Measurements from ENCODE around the gene MAPK13.
"Not testable (repeated sequence)": the region's sequence is repeated elsewhere in the genome, so short reads cannot be mapped to it uniquely, and the experiment has no call there.

Gene MAPK13

DNA sequence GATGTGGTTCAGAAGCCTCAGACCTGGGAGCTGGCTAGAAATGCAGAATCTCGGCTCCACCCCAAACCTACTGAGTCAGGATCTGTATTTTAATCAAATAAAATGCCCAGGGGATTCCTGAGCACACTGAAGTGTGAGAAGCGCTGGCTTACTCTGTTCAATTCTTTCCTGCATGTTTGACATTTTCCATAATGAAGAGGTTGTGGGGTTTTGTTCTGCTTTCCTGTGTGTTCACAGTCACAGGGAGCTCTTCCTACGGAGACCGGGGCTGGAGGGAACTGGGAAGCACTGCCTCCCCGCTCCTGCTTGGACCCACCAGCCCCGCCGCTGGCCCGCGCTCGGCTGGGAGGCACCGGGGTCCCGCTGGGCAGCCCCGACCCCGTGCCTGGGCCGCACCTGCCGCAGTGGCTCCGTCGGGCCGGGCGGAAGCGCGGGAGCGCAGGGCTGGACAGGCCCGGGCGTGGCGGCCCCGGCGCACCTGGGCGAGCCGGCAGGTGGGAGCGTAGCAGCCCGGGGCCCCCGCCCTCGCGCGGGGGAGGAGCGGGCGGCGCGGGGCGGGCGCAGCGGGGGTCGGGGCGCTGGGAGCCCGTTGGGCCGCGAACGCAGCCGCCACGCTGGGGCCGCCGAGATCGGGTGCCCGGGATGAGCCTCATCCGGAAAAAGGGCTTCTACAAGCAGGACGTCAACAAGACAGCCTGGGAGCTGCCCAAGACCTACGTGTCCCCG is at the start of gene MAPK13:
Gene MAPK13 (plus strand): TSS at position 573 of the 726 bp plus-strand sequence. CDS start 70 bp downstream, at position 643.
- peak in 1 of 3 donors; percentile 25 for DNase-seq (ENCODE audit: low read depth in 3 of 3)

DNA sequence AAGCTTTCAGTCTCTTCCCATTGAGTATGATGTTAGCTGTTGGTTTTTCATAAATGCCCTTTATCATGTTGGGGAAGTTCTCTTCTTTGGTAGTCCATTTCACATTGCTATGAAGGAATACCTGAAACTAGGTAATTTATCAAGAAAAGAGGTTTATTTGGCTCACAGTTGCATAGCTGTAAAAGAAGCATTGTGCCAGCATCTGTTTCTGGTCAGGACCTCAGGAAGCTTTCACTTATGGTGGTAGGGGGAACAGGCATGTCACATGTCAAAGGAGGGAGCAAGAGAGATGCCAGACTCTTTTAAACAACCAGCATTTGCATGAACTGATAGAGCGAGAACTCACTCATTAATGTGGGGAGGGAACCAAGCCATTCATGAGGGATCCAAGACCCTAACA is 48.0 kb upstream of the MAPK13 start:
- no peak for DNase-seq (ENCODE audit: low read depth in 3 of 3)

DNA sequence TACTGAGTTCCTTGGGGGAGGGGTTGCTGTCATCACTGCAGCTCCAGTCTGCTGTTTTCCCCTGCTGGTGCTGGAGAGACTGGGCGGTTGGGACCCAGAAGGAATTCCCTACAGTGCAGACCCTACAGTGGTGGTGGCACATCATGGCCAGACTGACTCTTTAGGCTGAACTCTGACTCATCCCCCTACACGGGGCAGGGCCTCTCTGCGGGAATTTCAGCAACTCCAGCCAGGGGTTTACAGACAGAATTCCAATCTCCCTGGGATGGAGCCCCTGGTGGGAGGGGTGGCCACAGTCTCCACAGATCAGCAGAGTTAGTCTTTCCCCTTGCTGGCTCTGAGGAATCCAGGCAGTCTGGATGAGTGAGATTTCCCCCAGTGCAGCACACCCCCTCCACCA is 46.9 kb upstream of the MAPK13 start:
- DNase-seq (ENCODE audit: low read depth in 3 of 3), result no peak

DNA sequence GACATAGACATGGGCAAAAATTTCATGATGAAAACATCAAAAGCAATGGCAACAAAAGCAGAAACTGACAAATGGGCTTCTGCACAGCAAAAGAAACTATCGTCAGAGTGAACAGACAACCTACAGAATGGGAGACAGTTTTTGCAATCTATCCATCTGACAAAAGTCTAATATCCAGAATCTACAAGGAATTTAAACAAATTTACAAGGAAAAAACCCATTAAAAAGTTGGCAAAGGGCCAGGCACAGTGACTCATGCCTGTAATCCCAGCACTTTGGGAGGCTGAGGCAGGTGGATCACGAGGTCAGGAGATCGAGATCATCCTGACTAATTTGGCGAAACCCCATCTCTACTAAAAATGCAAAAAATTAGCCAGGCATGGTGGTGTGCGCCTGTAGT is 42.1 kb upstream of the MAPK13 start:
- DNase-seq (ENCODE audit: low read depth in 3 of 3), result not testable (repeated sequence)

DNA sequence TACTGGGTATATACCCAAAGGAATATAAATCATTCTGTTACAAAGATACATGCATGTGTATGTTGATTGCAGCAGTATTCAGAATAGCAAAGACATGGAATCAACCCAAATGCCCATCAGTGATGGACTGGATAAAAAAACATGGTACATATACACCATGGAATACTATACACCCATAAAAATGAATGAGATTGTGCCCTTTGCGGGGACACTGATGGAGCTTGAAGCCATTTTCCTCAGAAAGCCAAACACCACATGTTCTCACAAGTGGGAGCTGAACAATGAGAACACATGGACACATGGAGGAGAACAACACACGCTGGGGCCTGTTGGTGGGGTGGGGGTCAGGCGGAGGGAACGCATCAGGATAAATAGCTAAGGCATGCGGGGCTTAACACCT is 41.3 kb upstream of the MAPK13 start:
- DNase-seq (ENCODE audit: low read depth in 3 of 3), result no peak

DNA sequence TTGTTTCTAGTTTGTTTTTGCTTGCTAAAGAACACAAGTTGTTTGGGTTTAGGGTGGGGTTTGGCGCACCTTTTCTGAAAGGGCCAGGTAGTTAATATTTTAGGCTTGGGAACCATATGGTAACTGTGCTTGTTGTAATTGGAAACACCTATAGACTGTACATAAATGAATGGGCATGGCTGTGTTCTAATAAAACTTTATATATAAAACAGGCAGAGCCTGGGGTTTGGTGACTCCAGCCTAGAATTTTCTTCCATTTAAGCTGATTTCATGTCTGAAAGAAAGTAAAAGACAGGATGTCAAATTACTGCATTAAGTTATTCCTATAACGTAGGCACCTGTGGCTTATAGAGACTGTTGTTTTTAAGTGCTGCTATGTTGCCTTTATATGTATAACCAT is 36.1 kb upstream of the MAPK13 start:
- DNase-seq (ENCODE audit: low read depth in 3 of 3), result no peak

- peak; percentile 55 to 78 (median 68) for DNase-seq (ENCODE audit: low read depth in 3 of 3)
Observed at GRCh38 chr6:36094753-36095496, 35.4 kb upstream of the MAPK13 start.

- DNase-seq (ENCODE audit: low read depth in 3 of 3), result no peak
Observed at GRCh38 chr6:36095497-36096391, 34.6 kb upstream of the MAPK13 start.

DNA sequence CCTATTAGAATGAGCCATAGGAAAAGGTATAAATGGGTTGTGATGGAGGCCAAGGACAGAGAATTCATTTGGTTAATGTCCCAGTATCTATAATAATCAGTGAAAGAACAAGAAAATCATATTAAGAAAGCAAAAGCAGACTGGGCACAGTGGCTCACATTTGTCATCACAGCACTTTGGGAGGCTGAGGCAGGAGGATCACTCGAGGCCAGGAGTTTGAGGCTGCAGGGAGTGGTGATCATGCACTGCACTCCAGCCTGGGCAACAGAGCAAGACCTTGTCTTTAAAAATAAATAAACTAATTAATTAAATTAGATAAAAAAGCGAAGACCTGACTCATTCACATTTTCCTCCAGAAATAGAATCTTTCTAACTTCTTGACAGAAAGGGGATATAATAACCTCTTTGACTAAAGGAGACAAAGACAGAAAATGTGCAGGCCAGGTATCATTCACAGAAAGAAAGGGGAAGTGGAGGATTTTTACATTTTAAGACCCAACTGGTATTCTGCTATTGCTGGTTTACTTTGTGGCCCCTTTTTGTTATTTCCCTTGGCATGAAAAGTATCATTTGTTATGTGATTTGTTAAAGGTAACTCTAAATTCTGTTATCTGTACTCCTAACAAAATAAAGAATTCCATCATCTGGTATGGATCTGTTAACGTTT is 31.9 kb upstream of the MAPK13 start:
- no peak for DNase-seq (ENCODE audit: low read depth in 3 of 3)

DNA sequence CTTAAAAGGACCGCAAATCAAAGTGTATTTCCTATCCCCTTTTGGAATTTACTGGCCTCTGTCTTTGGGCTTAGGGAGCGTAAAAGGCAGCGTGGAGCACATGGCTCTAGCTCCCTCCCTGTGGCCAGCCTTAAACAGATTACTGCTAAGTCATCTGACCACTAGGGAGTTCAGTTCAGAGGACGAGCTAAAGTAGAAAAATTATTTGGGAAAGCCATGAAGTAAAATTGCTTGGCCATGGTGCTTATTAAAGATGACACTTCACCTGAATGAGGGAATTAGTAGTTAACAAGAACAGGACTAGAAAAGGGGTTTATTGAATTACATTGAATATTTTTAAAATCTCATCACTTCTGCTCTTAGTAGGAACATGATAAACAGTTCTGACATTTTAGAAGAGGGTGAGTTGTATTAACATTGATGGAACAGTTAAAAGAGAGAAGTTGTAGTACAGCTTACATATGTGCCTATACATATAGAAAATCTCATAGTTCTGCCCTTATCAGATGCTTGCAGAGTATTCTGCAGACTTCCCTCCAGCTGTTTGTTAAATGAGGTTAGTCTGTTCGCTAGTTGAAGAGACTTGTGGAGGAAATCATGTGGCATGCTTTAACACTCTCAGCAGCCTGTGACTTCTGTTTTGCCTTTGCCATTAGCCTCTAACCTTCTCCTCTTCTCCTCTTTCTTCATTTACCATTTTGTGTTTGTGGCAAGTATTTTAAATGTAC is 31.2 kb upstream of the MAPK13 start:
- DNase-seq (ENCODE audit: low read depth in 3 of 3), result no peak

GRCh38 chr6:36099869-36100483 is 30.3 kb upstream of the MAPK13 start:
- no peak for DNase-seq (ENCODE audit: low read depth in 3 of 3)

GRCh38 chr6:36101691-36102090 is 28.6 kb upstream of the MAPK13 start:
- DNase-seq (ENCODE audit: low read depth in 3 of 3), result no peak

DNA sequence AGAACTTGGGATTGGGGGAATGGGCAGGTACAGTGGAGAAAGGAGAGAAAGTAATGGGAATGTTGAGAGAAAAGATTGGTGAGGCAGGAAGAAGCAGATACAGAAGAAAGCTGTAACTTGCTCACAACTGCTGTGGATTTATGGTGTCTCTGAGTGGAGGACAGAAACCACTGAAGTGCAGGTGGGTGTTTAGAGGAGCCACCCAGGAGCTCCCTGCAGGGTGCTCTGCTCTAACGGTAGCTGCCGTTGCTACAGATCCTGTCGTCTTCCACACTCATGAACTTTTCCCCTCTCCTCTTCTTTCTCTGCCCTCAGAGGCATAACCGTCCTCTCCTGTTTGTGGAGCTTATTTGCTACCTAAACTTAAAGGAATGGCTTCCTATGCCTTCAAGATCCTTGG is 27.5 kb upstream of the MAPK13 start:
- no peak for DNase-seq (ENCODE audit: low read depth in 3 of 3)

- no peak for DNase-seq (ENCODE audit: low read depth in 3 of 3)
Observed at GRCh38 chr6:36104836-36105235, 25.5 kb upstream of the MAPK13 start.

DNA sequence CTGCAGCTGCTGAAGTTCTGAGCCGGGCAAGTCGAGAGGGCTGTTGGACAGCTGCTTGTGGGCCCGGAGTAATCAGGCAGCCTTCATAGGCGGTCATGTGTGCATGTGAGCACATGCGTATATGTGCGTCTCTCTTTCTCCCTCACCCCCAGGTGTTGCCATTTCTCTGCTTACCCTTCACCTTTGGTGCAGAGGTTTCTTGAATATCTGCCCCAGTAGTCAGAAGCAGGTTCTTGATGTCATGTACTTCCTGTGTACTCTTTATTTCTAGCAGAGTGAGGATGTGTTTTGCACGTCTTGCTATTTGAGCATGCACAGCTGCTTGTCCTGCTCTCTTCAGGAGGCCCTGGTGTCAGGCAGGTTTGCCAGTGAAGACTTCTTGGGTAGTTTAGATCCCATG is 21.2 kb upstream of the MAPK13 start:
- DNase-seq (ENCODE audit: low read depth in 3 of 3), result no peak

DNA sequence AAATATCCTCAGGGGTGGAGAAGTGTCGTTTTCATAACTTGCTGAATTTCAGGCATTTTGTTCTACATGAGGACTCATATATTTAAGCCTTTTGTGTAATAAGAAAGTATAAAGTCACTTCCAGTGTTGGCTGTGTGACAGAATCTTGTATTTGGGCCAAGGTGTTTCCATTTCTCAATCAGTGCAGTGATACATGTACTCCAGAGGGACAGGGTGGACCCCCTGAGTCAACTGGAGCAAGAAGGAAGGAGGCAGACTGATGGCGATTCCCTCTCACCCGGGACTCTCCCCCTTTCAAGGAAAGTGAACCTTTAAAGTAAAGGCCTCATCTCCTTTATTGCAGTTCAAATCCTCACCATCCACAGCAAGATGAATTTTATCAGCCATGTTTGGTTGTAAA is 20.3 kb upstream of the MAPK13 start:
- DNase-seq (ENCODE audit: low read depth in 3 of 3), result no peak

DNA sequence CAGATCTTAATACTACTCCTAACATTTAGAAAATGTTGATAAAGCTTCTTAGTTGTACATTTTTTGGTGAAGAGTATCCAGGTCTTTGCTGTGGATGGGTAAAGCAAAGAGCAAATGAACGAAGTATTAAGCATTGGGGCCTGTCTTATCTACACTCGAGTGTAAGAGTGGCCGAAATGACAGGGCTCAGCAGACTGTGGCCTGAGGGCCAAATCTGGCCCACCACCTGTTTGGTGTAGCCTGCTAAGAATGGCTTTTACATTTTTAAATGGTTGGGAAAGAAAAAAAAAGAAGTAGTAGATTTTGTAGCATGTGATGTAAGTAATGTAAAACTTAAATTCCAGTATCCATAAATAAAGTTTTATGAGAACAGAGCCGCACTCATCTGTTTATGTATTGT is 19.4 kb upstream of the MAPK13 start:
- no peak for DNase-seq (ENCODE audit: low read depth in 3 of 3)

DNA sequence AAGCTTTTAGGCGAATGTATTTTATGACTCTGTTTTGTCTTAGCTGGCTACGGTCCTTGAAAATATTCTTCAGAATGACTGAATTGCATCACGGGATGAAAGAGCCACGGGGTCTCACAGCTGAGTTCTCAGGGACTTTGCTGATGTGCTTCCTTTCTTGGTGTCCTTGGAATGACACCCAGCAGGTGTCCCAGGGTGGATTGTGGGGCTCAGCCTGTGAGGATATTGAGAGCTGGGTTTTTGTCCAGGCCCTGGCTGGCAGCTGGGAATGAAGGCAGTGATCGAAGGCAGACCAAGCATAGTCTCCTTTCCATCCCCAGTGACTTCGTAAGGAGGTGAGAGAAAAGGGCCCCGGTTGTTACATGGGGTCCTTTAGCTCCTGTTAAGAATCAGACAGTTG is 18.8 kb upstream of the MAPK13 start:
- DNase-seq (ENCODE audit: low read depth in 3 of 3), result no peak

GRCh38 chr6:36113049-36113448 is 17.3 kb upstream of the MAPK13 start:
- no peak for DNase-seq (ENCODE audit: low read depth in 3 of 3)

- DNase-seq (ENCODE audit: low read depth in 3 of 3), result no peak
Observed at GRCh38 chr6:36113703-36114102, 16.6 kb upstream of the MAPK13 start.
